Fibroblast of the aortic adventitia (primary cell): ENCODE results near the gene NIFK. TPM values are rescaled to one million over a fixed set of nuclear protein-coding genes. Genes with fewer than 3 reads are reported as not detected.

Source experiments
- DNase-seq: peaks from one replicate; pipeline ENCODE4 v3.0.0-alpha.2; 2010; ENCODE audit warnings: low read depth
- H3K4me3 ChIP-seq: 2 replicates; pipeline ENCODE4 v1.5.1; 2011; ENCODE audit warnings: low read depth, mild to moderate bottlenecking, control low read depth, low read length, moderate library complexity
- total RNA-seq: library from RNA; depleted of rRNA; stranded (reverse); fragments of >200 nt; gene quantifications from 2 replicates; pipeline ENCODE4 v1.2.3, GENCODE V29; 2012; ENCODE audit warnings: low replicate concordance
- TF ChIP-seq, protein P1 (sequence below): IDR thresholded peaks from 2 replicates; pipeline ENCODE4 v1.5.1; 2011; ENCODE audit warnings: mild to moderate bottlenecking, low read length, control low read depth, inconsistent platforms; ENCODE audit not compliant: insufficient read depth

Gene NIFK
- total RNA-seq, 1 donor, result 49.5 TPM

GRCh38 chr2:121774235-121774634, 37.6 kb upstream of the NIFK start:
- H3K4me3 ChIP-seq, result no peak overlapping the region
- DNase-seq, result no peak
- TF ChIP-seq, protein P1, sequence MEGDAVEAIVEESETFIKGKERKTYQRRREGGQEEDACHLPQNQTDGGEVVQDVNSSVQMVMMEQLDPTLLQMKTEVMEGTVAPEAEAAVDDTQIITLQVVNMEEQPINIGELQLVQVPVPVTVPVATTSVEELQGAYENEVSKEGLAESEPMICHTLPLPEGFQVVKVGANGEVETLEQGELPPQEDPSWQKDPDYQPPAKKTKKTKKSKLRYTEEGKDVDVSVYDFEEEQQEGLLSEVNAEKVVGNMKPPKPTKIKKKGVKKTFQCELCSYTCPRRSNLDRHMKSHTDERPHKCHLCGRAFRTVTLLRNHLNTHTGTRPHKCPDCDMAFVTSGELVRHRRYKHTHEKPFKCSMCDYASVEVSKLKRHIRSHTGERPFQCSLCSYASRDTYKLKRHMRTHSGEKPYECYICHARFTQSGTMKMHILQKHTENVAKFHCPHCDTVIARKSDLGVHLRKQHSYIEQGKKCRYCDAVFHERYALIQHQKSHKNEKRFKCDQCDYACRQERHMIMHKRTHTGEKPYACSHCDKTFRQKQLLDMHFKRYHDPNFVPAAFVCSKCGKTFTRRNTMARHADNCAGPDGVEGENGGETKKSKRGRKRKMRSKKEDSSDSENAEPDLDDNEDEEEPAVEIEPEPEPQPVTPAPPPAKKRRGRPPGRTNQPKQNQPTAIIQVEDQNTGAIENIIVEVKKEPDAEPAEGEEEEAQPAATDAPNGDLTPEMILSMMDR, result no peak

DNA sequence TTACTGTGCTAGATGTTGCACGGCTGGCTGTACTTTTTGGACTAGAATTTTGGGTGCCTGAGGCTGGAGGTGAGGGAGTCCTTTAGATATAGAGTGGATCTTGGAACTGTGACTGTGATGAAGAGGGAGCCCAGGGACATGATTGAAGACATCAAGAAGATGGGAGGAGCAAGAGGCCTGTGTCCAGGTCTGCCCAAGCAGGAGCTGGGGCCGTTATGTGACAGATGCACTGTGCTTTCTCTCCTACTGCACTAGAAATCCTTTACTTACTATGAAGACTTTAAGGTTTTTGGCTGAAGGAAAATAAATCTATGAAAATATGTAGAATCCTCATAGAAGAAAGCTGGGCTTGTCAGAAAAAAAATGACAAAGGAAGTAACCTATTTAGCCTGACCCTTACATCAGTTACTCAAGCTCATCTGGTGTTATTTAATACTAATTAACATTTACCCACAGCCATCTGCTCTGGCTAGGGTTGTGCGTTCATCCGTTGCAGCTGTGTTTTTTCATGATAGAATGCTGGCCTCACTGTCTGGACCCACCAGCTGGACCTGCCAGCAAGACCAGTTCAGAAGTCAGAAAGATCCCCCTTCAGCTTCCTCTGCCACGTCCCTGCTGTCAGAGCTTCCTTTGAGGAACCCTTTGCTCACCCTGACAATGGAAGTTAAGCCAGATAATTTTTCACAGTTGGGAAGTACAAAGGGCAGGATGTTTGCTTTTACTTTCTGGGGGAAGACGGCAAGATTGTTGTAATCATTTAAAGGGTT, 35.5 kb upstream of the NIFK start:
- H3K4me3 ChIP-seq, result no peak overlapping the region
- TF ChIP-seq, protein P1, result no peak
- DNase-seq, result no peak

- TF ChIP-seq, protein P1, result no peak
- H3K4me3 ChIP-seq, result no peak overlapping the region
- DNase-seq, result no peak
Observed at GRCh38 chr2:121768143-121768755, 31.6 kb upstream of the NIFK start.

- no peak for DNase-seq
- H3K4me3 ChIP-seq, result no peak overlapping the region
- TF ChIP-seq, protein P1, result no peak
Observed at GRCh38 chr2:121766624-121767023, 29.9 kb upstream of the NIFK start.

DNA sequence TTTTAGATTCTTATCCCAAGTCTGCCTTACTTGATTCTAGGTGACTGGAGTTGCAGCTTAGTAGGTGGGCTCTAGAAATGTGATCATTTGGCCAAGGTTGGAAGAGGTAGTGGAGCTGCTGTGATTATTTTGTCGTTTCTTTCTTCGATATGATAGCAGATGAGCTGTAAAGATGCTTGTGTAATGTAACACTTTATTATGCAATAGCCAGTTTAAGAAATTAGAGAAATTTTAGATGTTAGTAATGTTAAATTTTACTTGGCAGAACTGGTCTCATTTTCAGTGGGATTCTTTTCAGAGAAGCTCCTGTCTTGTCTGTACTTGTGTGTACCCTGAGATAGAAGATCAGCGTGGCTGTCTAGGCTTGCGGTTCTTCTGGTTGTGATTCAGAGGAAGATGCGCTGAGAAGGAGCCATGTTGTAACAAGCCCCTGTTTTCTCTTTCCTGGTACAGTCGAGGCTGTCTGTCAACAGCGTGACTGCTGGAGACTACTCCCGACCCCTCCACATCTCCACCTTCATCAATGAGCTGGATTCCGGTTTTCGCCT, 28.1 kb upstream of the NIFK start:
- TF ChIP-seq, protein P1, result no peak

GRCh38 chr2:121755237-121756111, 18.8 kb upstream of the NIFK start, which contains the start of gene TSN:
Gene TSN, plus strand, starts transcription at chr2:121755651. Its CDS starts 129 bp downstream, at chr2:121755780.
- peak within 1 kb of the TSS; percentile 98 for H3K4me3 ChIP-seq
- TF ChIP-seq, protein P1, result no peak
- DNase-seq, result peak; percentile 95

More for the DNA sequence above, 28.1 kb upstream of the NIFK start:
- no peak for DNase-seq
- H3K4me3 ChIP-seq, result no peak overlapping the region
